Upper lobe of right lung (tissue), 1 donor: ENCODE results near the gene ZNF609. TPM values are rescaled to one million over a fixed set of nuclear protein-coding genes. Genes with fewer than 3 reads are reported as not detected.
A peak's percentile ranks its signal among the peaks of the same experiment; 100 is the strongest.

Experiments
- ATAC-seq: fragments of 200-7000 bp; cut with Tn5 transposase; one replicate; pipeline ENCODE4 v1.9.1; 2020; ENCODE audit warnings: mild to moderate bottlenecking, moderate library complexity
- DNase-seq: peaks from one replicate; pipeline ENCODE4 v3.0.0-alpha.2; 2020
- H3K27ac ChIP-seq: fragments of 200-600 bp; one replicate; pipeline ENCODE4 v1.8.0; 2022
- H3K27me3 ChIP-seq: fragments of 200-600 bp; one replicate; pipeline ENCODE4 v1.8.0; 2022; ENCODE audit warnings: mild to moderate bottlenecking
- H3K36me3 ChIP-seq: fragments of 200-600 bp; one replicate; pipeline ENCODE4 v1.8.0; 2022
- H3K4me1 ChIP-seq: fragments of 200-600 bp; one replicate; pipeline ENCODE4 v1.8.0; 2022
- H3K4me3 ChIP-seq: fragments of 200-600 bp; one replicate; pipeline ENCODE4 v1.8.0; 2022; ENCODE audit warnings: mild to moderate bottlenecking
- H3K9me3 ChIP-seq: fragments of 200-600 bp; one replicate; pipeline ENCODE4 v1.8.0; 2022
- intact Hi-C: fragments of 100-400 bp; cut with DNase I; formaldehyde crosslinking; loops from one replicate; pipeline ENCODE4 v1.11.0; 2022
- total RNA-seq: library from RNA; stranded (reverse); fragmentation: NEBNext Ultra II Directional; extraction: Animal tissue kit (Norgen Biotek cat#: 25700); gene quantifications from one replicate; pipeline ENCODE4 v1.2.1, GENCODE V29; 2021
- TF ChIP-seq, protein P1 (sequence below): fragments of 200-600 bp; IDR thresholded peaks from one replicate; pipeline ENCODE4 v1.8.0; 2022; ENCODE audit warnings: antibody characterized with exemption
- donor health status: DM: no; HTN: yes; CAD: no; lungs with severe emphysema.

ZNF609 gene
- total RNA-seq, 1 donor from 2014 or later: 45.4 TPM

DNA sequence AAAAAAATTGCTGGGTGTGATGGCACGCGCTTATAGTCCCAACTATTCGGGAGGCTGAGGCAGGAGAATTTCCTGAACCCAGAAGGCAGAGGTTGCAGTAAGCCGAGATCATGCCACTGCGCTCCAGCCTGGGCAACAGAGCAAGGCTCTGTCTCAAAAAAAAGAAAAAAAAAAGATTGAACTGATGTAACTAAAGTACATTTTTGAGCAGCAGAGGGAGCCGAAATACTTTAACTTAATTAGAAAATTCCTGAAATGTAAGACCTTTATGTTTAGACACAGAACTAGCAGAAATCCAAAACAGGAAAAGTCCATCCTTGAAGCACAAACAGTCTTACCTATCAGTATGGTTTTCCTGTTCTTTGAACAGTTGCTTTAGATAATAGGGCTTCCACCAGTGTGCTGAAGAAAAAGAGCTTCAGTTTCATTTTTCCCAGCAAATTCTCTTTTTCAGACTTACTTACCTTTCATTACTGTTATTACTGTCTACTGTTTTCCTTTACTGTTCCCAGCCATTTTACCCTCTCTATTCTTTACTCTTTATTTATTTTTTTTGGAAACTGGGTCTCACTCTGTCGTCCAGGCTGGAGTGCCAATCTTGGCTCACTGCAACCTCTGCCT, 33.4 kb upstream of the ZNF609 start:
- no peak for ATAC-seq
- no peaks in the 10 kb centered on the region for H3K9me3 ChIP-seq
- H3K4me1 ChIP-seq: peaks cover 9% of the 10 kb centered on the region
- H3K36me3 ChIP-seq: peaks cover 68% of the 10 kb centered on the region
- no peaks in the 10 kb centered on the region for H3K27me3 ChIP-seq
- TF ChIP-seq, protein P1, sequence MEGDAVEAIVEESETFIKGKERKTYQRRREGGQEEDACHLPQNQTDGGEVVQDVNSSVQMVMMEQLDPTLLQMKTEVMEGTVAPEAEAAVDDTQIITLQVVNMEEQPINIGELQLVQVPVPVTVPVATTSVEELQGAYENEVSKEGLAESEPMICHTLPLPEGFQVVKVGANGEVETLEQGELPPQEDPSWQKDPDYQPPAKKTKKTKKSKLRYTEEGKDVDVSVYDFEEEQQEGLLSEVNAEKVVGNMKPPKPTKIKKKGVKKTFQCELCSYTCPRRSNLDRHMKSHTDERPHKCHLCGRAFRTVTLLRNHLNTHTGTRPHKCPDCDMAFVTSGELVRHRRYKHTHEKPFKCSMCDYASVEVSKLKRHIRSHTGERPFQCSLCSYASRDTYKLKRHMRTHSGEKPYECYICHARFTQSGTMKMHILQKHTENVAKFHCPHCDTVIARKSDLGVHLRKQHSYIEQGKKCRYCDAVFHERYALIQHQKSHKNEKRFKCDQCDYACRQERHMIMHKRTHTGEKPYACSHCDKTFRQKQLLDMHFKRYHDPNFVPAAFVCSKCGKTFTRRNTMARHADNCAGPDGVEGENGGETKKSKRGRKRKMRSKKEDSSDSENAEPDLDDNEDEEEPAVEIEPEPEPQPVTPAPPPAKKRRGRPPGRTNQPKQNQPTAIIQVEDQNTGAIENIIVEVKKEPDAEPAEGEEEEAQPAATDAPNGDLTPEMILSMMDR: peak; percentile 12
- no peak overlapping the region for H3K27ac ChIP-seq
- intact Hi-C loops: no loop called here
- H3K4me3 ChIP-seq: no peak overlapping the region
- no peak for DNase-seq

DNA sequence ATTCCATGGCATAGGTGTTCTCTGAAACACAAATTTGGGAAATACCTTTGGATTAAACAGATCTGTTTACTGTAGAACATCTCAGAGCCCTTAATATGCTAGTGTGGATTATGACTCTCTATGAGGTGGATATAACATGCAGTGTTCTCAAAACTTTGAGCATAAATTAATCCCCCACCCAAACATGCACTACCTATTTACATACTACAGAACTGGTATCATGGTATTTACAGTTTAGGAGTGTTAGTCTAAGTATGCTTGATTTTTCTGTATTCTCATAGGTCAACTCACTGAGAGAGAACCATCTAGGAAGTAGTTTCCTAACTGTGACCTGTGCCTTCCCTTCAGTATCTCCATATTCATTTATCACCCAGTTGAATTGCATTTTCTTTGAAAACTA, 30.9 kb upstream of the ZNF609 start:
- no peaks in the 10 kb centered on the region for H3K9me3 ChIP-seq
- peaks cover 9% of the 10 kb centered on the region for H3K4me1 ChIP-seq
- no peak for DNase-seq
- H3K27me3 ChIP-seq: no peaks in the 10 kb centered on the region
- intact Hi-C loops: no loop called here
- H3K36me3 ChIP-seq: peaks cover 44% of the 10 kb centered on the region
- ATAC-seq: no peak
- TF ChIP-seq, protein P1: no peak
- H3K27ac ChIP-seq: no peak overlapping the region
- no peak overlapping the region for H3K4me3 ChIP-seq

DNA sequence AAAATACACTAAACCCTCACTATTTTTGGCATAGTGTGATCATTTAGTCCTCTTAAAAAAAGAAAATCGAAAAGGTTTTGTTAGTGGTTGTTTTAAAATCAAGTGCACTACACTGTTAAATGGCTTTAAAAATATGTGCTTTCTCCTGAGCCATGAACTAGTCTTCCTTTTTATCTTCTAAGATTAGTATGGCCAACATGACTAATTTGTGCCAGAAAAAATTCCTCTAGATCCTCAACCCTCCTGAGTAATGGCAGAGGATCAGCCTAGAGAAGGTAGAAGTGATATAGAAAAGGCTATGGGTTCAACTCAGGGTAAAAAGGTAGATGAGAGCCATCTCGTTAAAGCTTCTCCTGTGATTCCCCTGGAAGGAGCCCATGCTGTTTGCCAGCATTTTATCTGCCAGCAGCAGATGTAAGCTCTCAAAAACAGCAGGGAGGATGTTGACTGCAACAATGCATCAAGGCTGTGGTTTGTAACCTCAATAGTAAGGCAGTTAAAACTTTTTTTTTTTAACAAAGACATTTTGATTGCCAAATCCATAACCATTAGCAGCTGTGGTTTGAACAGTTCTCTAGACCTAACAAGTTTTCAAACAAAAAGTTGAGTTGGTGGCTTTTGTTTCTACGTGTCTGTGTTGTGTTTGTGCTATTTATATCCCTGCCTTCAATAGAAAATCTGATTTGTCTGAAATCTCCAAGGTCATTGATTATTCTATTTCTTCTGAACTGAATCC, 30.2 kb upstream of the ZNF609 start:
- no peaks in the 10 kb centered on the region for H3K9me3 ChIP-seq
- peaks cover 9% of the 10 kb centered on the region for H3K4me1 ChIP-seq
- intact Hi-C loops: no loop called here
- no peaks in the 10 kb centered on the region for H3K27me3 ChIP-seq
- ATAC-seq (peak; percentile 24), DNase-seq (no peak)
- peak overlapping the region; percentile 44 for H3K27ac ChIP-seq
- TF ChIP-seq, protein P1: no peak
- H3K4me3 ChIP-seq: no peak overlapping the region
- peaks cover 37% of the 10 kb centered on the region for H3K36me3 ChIP-seq

DNA sequence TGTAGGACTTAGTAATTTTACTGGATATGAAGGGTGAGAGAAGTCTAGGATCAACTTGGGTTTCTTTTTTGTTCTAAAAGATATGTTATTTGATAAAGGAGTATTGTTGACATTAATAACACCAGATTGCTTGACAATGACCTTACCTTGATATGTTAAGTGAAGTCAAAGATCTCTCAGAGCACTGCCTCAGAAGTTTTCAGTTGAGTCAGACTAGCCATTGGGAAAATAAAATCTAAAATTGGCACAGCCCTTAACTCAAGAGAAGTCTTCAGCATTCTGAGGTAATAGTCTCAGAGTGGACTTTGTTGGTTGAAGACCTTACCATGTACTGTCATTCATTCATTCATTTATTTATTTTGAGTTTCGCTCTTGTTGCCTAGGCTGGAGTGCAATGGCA, 22.4 kb upstream of the ZNF609 start:
- Histone ChIP-seq H3K4me1 (no peaks in the 10 kb centered on the region), H3K9me3 (no peaks in the 10 kb centered on the region), H3K27me3 (no peaks in the 10 kb centered on the region), H3K36me3 (peaks cover 3% of the 10 kb centered on the region), H3K27ac (no peak overlapping the region), H3K4me3 (no peak overlapping the region)
- TF ChIP-seq, protein P1: no peak
- intact Hi-C loops: no loop called here
- DNase-seq (no peak), ATAC-seq (no peak)

DNA sequence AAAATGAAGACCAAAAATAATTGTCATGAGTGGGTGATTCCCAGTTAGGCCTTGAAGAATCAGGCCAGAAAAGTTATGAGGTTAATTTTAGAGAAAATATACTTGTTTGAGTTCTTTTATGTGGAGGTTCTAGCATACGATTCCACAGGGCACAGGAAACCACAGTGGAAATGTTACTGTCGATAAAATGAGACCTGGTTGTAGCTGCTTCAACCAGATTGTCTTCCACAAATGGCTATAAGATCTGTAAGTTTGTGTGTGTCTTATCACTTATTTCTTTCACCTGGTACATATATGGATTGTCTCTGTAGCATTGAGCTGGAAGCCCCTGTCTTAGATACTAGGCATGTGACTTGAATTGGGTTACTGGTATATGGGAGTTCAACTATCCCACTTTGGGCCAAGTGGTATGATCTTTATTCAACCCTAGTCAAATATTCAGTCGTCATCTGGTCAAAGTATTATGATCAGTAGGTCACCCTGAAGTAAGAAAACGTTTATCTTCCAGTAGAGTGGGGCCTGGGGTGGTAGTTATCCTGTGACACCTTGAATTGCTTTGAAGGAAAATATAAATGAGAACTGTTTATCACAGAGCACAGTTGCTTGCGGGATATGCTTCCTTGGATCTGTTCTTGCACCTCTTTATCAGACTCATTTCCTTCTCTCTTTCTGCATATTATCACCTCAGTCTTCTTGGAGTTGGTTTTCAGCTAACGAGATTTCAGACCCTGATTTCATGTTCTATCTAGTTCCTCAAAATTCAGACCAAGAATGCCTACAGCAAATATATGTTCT, 21.5 kb upstream of the ZNF609 start:
- Histone ChIP-seq H3K4me1 (no peaks in the 10 kb centered on the region), H3K9me3 (no peaks in the 10 kb centered on the region), H3K4me3 (no peak overlapping the region), H3K27ac (no peak overlapping the region), H3K27me3 (no peaks in the 10 kb centered on the region), H3K36me3 (peaks cover 3% of the 10 kb centered on the region)
- ATAC-seq (no peak), DNase-seq (no peak)
- intact Hi-C loops: no loop called here
- TF ChIP-seq, protein P1: no peak
